Stimulated activated CD4-positive, alpha-beta T cell treated with anti-CD3 and anti-CD28 coated beads, Interleukin-4, amount 100 ng/mL, for 48 hours (primary cell): Measurements from ENCODE around the gene TAS1R3.

Source experiments
- DNase-seq, 2 donors: peaks; one replicate each; pipeline ENCODE4 v3.0.0-alpha.2; 2020; ENCODE audit warnings: low read depth in 2 of 2

The TAS1R3 gene

DNA sequence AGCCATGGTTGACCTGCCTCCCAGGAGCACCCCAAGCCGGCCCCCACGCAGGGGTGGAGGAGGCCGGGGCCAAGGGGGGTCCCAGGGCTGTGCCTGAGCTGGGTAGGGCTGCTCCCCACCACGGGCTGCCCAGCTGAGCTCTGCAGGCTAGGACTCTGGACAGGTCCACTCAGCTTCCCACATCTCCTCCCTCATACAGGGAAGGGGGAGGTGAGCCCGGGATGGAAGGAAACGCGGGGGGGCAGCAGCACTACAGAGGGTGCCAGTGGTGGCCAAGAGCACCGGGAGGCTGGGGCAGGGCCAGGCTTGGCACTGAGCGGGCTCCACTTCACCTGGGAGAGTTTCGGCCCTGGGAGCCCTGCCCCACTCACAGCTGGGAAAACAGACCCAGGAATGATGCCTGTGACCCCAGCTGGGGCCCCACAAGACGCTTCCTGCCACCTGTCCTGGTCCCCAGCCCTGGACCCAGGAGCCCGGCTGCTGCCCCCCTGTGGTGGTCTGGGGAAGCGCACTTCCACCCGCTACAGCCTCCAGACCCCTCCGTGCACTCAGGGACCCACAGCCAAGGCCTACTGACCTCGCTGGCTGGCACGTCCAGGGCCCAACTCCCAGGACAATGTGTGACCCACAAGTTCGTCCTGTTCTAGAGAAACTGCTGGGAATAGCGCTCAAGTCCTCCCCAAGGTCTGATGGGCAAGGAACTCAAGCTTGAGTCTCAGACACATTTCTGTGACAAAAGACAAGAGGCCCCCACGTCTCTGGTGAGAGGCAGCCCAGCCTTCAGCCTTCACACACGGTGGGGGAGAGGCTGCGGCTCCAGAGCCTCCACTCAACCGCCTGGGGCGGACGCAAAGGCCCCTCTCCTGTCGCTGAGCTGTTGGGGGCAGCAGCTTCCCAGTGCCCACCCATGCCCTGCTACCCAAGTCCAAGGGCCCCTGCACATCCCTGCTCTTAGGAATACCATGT, 40.9 kb downstream of the TAS1R3 start:
- DNase-seq, result peak; percentile 71 to 85

DNA sequence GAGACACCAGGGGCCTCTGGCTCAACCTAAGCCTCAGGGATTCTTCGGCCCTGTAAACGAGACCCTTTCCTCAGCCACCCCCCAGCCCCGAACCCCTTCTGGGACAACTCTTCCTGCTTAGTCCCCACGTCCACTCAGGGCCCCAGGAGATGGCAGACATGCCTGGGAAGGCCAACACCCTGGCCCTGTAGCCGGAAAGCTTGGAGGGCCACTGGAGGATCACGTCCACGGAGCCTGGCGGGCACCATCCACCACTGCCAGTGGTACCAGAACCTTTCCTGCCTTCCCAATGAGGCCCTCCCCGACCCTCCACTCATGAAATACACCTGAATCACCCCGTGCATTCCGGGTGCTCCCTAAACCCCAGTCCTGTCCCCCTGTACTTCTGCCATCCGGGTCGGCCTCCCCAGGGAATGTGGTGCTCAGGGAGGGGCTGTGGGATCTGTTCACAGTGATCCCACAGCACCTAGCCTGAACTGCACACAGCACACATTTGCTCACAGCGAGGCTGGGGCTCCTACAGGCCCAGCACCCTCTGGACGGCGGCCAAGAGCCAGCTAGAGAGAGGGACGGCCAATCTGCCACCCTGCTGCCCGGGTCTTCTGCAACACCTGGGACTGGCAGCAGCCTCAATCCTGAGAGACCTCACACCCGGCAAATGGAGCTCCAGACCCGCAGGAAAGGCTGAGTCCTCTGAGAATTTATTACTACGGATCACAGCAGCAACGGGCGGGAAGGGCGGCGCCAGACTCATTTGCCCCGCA, 42.2 kb downstream of the TAS1R3 start:
- DNase-seq, result no peak

DNA sequence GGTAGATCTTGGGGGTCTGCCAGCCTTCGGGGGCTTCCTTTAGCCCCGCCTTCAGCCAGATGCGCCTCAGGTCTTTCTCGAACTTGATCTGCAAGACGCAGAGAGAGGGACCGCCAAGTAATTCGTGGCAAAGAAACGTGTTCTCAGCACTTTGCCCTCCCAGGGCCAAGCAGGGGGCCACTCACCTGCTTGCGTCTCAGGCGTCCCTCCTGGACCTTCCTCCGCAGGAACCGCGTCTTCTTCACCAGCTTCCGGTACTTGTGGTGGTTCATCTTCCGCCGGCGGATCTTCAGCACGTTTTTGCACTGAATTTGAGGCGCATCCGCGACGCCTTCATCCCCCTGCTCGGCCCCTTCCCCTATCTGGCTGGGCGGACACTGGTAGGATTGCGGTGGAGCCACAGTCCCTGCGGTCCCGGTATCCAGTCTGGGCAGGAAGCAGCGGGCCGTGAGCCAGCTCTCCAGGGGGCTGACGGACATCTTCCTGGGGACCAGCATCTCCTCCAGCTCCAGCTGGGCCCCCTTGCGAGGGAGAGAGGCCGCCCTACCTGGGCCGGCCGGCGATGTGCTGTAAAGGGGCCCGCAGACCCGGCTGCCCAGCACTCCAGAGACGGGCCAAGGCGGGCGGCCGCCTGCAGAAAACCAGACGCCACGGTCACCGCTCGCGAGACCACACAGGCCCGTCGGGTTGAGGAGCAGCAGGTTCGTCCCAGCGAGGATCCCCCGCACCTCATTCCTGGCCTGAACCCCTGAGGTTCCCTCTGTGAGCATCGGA, 42.9 kb downstream of the TAS1R3 start:
- DNase-seq, result no peak

DNA sequence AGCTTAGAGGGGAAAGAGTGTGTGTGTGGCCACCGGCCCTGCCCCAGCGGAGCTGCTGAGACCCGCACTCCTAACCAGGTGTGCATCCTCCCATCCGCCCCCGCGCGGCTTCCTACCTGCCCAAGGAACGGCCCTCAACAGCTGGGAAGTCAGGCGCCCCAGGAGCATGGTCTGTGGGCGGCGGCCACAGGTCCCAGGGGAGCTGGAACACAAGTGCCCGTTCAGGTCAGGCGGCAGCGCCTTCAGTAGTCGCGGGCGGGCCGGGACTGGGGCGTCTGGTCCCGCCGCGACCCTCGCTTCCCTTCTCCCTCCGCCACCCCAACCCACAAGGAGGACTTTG, 43.5 kb downstream of the TAS1R3 start:
- DNase-seq, result no peak

DNA sequence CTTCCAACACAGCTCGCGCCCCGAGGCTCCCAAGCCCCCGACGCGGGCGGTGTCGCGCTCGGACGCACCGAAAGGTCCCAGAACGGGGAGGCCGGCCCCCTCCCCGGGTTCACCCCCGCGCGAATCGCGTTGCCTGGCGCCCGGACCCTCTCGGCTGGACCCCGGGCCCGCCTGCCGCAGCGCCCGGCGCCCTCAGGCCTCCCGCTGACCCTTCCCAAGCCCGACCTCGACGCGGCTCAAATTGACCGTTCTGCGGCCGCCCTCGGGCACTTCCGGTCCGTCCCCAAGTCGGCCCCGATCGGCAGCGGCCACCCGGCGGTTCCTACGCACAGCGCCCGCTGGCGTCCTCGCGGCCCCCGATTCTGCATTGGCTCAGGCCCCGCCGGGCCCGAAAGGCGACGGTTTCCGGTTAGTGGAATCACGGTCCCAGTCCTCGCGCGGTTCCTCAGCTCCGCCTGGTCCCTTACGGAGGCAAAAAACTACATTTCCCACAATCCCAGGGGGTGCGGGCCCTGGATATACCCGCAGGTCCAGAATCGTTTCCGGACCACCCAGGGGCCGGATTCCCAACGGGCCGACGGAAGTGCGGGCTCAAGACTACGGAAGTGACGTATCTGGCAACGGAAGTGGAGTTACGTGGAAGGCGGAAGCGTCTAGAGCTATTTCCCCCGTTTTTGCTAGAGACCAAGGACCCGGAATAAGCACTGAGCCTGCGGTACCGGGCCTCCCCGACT, 44.0 kb downstream of the TAS1R3 start, which contains the start of gene AURKAIP1:
TSS of gene AURKAIP1 (minus strand) at position 279 of the 734 bp plus-strand sequence. CDS start 451 bp downstream, outside the sequence.
- DNase-seq, result peak; percentile 86 to 97

DNA sequence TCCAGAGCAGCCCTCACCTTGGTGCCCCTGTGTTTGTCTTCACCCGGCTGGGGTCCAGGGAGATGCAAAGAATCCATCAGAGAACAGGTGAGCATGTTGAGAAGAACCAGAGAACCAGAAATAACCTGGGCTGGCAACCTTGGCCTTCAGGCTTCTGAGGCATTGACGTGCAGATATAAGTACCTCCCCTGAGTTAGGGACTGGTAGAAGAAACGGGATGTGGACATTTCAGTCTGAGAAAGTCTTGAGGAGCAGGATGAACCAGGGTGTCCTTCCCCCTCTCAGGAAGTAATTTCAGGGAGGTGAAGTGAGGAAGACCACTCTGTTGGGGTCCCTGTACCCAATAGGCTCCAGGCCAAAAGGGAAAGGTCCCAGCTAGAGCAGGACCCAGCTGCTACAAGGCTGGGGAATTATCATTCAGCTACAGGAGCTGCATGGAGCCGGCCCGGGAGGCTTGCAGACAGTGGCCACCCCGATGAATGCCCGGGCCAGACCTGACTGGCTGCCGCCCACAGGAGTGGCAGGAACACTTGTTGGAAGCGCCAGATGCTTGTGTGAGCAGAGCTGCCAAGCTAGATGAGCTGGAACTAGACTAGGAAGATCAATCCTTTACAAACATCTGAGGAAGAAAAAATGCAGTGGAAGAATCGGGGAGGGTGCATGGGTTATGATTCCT, 45.6 kb downstream of the TAS1R3 start:
- DNase-seq, result no peak

DNA sequence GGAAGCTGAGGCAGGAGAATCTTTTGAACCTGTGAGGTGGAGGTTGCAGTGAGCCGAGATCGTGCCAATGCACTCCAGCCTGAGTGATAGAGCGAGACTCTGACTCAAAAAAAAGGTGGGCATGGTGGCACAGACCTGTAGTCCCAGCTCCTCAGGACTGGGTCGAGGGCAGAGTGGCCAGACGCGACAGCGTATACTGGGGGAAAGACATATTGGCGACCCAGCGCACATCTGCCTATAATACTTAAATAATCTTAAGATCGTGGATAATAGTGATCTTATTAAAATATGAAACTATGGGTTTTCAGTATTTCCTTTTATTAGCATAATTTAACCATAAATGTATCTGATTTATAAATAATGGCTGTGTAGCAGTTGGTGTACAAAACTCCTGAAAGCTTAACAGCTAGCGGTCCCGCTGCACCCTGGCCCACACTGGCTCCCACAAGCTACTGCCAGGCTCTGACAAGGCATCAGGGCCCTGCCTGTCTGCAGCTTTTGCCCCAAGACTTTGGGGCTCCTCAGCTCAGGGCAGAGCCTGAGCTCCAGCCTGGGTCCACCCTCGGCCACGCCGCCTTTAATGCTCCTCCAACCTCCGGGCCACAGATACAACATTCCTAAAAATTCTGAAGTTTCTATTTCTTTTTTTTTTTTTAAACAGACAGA, 46.6 kb downstream of the TAS1R3 start:
- DNase-seq, result no peak

DNA sequence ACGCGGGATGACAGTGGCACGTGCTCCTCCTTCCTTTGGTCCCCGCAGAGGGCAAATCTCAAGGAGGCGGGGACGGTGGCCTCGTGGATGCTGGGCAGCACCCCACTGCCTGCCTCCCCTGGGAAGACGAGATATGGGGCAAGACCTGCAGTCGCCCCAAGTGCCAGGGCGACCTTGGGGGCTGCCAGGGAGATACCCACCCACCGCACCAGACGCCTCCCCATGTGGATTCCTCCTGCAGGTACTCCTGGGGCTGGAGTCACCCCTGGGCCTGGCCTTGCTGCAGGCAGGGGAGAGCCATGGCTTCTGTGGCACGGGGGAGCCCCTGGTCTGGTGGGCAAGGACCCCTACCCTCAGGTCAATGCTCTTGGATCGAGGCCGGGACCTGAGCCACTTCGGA, 49.8 kb downstream of the TAS1R3 start:
- no peak for DNase-seq

DNA sequence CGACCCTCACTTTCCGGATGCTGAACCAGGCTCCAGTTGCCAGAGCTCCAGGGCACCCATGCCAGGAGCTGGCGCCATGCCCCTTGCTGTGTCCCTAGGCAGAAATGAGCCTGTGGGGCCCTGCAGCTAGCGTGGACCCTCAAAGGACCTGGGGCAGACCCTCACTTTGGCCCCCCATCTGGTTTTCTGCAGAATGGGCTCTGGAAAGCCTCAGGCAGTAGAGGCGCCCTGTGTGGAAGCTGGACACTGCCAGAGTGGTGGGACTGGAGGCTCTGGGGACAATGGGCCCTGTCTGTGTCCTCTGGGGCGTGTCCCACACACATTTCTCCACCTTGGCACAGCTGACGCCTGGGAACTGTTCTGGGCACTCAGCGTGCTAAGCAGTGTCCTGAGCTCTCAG, 50.2 kb downstream of the TAS1R3 start:
- DNase-seq, result no peak
